HEK293 (cell line): ENCODE results near the gene GYS2.
"Not testable (repeated sequence)": the region's sequence is repeated elsewhere in the genome, so short reads cannot be mapped to it uniquely, and the experiment has no call there.

Source experiments
- CTCF ChIA-PET: fragments of 350-600 bp; formaldehyde crosslinking; extraction: SDS; loops from one replicate; lab custom pipeline; 2021; ENCODE audit warnings: antibody characterized with exemption; lab: Yijun Ruan, JAX
- POLR2A ChIA-PET: fragments of 300-600 bp; formaldehyde crosslinking; extraction: SDS; loops from one replicate; lab custom pipeline; 2020; ENCODE audit warnings: antibody characterized with exemption, inconsistent platforms; lab: Yijun Ruan, JAX
- H3K27ac ChIP-seq: fragments of 200-500 bp; sonication (Bioruptor generic); 2 replicates; pipeline ENCODE4 v1.5.1; 2014; ENCODE audit warnings: low read depth, low read length, control low read depth, inconsistent platforms; ENCODE audit errors: extremely low read depth
- H3K36me3 ChIP-seq, 2 experiments: fragments of 200-500 bp in 1 of 2; sonication (Bioruptor generic) in 1 of 2; 1 replicate in 1 of 2; 2 replicates in 1 of 2; pipeline ENCODE4 v1.5.1; 2014 to 2017; ENCODE audit warnings: inconsistent platforms in 2 of 2, low read length in 2 of 2; ENCODE audit not compliant: control insufficient read depth in 2 of 2, insufficient read depth in 1 of 2
- H3K4me1 ChIP-seq: fragments of 200-500 bp; sonication (Bioruptor generic); 2 replicates; pipeline ENCODE4 v1.5.1; 2014; ENCODE audit warnings: mild to moderate bottlenecking, low read length, inconsistent platforms; ENCODE audit not compliant: control insufficient read depth, insufficient read depth
- H3K4me3 ChIP-seq: 2 replicates; pipeline ENCODE4 v1.5.1; 2011; ENCODE audit warnings: low read depth, mild to moderate bottlenecking, control low read depth, low read length, moderate library complexity
- H3K9me3 ChIP-seq: fragments of 200-500 bp; sonication (Bioruptor generic); 2 replicates; pipeline ENCODE4 v1.5.1; 2014; ENCODE audit warnings: low read depth, low read length, inconsistent platforms; ENCODE audit not compliant: control insufficient read depth, insufficient read depth
- SP3 ChIP-seq: fragments of 450-650 bp; formaldehyde crosslinking; IDR thresholded peaks from 2 replicates; pipeline ENCODE4 v1.5.1; 2016; ENCODE audit warnings: missing biosample characterization, missing genetic modification characterization
- TRIM28 ChIP-seq: IDR thresholded peaks from 2 replicates; pipeline ENCODE4 v1.6.1; 2011; ENCODE audit warnings: low read length, control low read depth, borderline replicate concordance
- YY1 ChIP-seq: fragments of 450-650 bp; formaldehyde crosslinking; IDR thresholded peaks from 2 replicates; pipeline ENCODE4 v1.5.1; 2018; ENCODE audit warnings: missing biosample characterization, missing genetic modification characterization
- ZBTB1 ChIP-seq: fragments of 450-650 bp; formaldehyde crosslinking; IDR thresholded peaks from 2 replicates; pipeline ENCODE4 v1.5.1; 2016; ENCODE audit warnings: missing biosample characterization, missing genetic modification characterization
- ZNF146 ChIP-seq: fragments of 450-650 bp; formaldehyde crosslinking; IDR thresholded peaks from 2 replicates; pipeline ENCODE4 v1.5.1; 2016; ENCODE audit warnings: missing biosample characterization, missing genetic modification characterization
- ZNF211 ChIP-seq: fragments of 450-650 bp; formaldehyde crosslinking; IDR thresholded peaks from 2 replicates; pipeline ENCODE4 v1.5.1; 2016; ENCODE audit warnings: low read depth, missing biosample characterization, missing genetic modification characterization
- ZNF248 ChIP-seq: fragments of 450-650 bp; formaldehyde crosslinking; IDR thresholded peaks from 2 replicates; pipeline ENCODE4 v1.5.1; 2017; ENCODE audit warnings: missing biosample characterization, missing genetic modification characterization
- ZNF548 ChIP-seq: fragments of 450-650 bp; formaldehyde crosslinking; IDR thresholded peaks from 2 replicates; pipeline ENCODE4 v1.5.1; 2016; ENCODE audit warnings: missing biosample characterization, missing genetic modification characterization
- ZNF747 ChIP-seq: fragments of 450-650 bp; formaldehyde crosslinking; IDR thresholded peaks from 2 replicates; pipeline ENCODE4 v1.5.1; 2016; ENCODE audit warnings: missing biosample characterization, missing genetic modification characterization
- ZNF768 ChIP-seq: fragments of 450-650 bp; formaldehyde crosslinking; IDR thresholded peaks from 2 replicates; pipeline ENCODE4 v1.5.1; 2018; ENCODE audit warnings: missing biosample characterization, mild to moderate bottlenecking, missing genetic modification characterization
- ZNF777 ChIP-seq: fragments of 450-650 bp; formaldehyde crosslinking; IDR thresholded peaks from 2 replicates; pipeline ENCODE4 v1.5.1; 2017; ENCODE audit warnings: missing biosample characterization, missing genetic modification characterization, borderline replicate concordance
- ZSCAN23 ChIP-seq: fragments of 450-650 bp; formaldehyde crosslinking; IDR thresholded peaks from 2 replicates; pipeline ENCODE4 v1.5.1; 2016; ENCODE audit warnings: missing biosample characterization, missing genetic modification characterization
- TF ChIP-seq, protein P1 (sequence below): fragments of 450-650 bp; formaldehyde crosslinking; IDR thresholded peaks from 2 replicates; pipeline ENCODE4 v1.5.1; 2016; ENCODE audit warnings: missing biosample characterization, missing genetic modification characterization, borderline replicate concordance
- TF ChIP-seq, protein P2 (sequence below): fragments of 450-650 bp; formaldehyde crosslinking; IDR thresholded peaks from 2 replicates; pipeline ENCODE4 v1.5.1; 2016; ENCODE audit warnings: missing biosample characterization, missing genetic modification characterization
- TF ChIP-seq, protein P3 (sequence below): fragments of 450-650 bp; formaldehyde crosslinking; conservative IDR thresholded peaks from 2 replicates; pipeline ENCODE4 v1.5.1; 2016; ENCODE audit warnings: low read depth, missing biosample characterization, missing genetic modification characterization
- TF ChIP-seq, protein P4 (sequence below): fragments of 450-650 bp; formaldehyde crosslinking; optimal IDR thresholded peaks from 2 replicates; pipeline ENCODE3; 2016; ENCODE audit warnings: missing biosample characterization, mild to moderate bottlenecking, missing genetic modification characterization
- TF ChIP-seq, protein P5 (sequence below): fragments of 450-650 bp; formaldehyde crosslinking; IDR thresholded peaks from 2 replicates; pipeline ENCODE4 v1.5.1; 2016; ENCODE audit warnings: missing biosample characterization, missing genetic modification characterization

GYS2 gene

DNA sequence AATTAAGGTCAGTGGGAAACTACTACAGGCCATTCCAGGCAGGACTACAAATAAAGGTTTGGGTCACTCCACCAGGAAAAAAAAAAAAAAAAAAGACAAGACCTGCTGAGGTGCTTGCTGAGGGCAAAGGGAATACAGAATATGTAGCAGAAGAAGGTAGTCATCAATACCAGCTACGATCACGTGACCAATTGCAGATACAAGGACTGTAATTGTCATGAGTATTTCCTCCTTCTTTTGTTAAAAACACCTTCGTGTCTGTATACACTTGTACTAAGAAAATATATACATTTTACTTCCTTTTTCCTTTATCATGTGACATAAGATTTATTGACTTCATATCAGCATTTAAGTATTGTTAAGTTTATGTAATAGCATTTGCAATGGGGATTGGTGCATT lies 19.2 kb downstream of the GYS2 start:
- H3K27ac ChIP-seq: no peak overlapping the region

DNA sequence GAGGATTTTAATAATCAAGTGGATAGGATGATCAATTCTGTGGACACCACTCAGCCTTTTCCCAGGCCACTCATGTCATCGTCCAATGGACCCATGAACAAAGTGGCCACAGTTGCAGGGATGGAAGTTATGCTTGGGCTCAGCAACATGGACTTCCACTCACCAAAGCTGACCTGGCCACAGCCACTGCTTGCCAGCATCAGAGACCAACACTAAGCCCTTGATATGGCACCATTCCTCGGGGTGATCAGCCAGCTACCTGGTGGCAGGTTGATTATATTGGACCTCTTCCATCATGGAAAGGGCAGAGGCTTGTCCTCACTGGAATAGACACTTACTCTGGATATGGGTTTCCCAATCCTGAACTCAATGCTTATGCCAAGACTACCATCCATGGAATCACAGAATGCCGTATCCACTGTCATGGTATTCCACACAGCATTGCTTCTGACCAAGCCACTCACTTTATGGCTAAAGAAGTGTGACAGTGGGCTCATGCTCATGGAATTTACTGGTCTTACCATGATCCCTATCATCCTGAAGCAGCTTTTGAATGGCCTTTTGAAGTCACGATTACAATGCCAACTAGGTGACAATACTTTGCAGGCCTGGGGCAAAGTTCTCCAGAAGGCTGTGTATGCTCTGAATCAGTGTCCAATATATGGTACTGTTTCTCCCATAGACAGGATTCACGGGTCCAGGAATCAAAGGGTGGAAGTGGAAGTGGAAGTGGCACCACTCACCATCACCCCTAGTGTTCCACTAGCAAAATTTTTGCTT lies 20.1 kb downstream of the GYS2 start:
- CTCF ChIA-PET, H3K36me3 ChIP-seq, H3K27ac ChIP-seq, H3K9me3 ChIP-seq, H3K4me3 ChIP-seq, H3K4me1 ChIP-seq, POLR2A ChIA-PET: not testable (repeated sequence)

More for the DNA sequence above, 19.2 kb downstream of the GYS2 start:
- TF ChIP-seq, protein P1, sequence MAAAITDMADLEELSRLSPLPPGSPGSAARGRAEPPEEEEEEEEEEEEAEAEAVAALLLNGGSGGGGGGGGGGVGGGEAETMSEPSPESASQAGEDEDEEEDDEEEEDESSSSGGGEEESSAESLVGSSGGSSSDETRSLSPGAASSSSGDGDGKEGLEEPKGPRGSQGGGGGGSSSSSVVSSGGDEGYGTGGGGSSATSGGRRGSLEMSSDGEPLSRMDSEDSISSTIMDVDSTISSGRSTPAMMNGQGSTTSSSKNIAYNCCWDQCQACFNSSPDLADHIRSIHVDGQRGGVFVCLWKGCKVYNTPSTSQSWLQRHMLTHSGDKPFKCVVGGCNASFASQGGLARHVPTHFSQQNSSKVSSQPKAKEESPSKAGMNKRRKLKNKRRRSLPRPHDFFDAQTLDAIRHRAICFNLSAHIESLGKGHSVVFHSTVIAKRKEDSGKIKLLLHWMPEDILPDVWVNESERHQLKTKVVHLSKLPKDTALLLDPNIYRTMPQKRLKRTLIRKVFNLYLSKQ (tag by site-specific recombination): no peak
- TF ChIP-seq, protein P2, sequence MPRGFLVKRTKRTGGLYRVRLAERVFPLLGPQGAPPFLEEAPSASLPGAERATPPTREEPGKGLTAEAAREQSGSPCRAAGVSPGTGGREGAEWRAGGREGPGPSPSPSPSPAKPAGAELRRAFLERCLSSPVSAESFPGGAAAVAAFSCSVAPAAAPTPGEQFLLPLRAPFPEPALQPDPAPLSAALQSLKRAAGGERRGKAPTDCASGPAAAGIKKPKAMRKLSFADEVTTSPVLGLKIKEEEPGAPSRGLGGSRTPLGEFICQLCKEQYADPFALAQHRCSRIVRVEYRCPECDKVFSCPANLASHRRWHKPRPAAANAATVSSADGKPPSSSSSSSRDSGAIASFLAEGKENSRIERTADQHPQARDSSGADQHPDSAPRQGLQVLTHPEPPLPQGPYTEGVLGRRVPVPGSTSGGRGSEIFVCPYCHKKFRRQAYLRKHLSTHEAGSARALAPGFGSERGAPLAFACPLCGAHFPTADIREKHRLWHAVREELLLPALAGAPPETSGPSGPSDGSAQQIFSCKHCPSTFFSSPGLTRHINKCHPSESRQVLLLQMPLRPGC (tag by site-specific recombination): no peak
- TF ChIP-seq ZNF548 (tag by site-specific recombination) (no peak), ZNF211 (tag by site-specific recombination) (no peak), TRIM28 (no peak), ZNF146 (tag by site-specific recombination) (no peak), SP3 (no peak), ZNF747 (tag by site-specific recombination) (no peak), YY1 (tag by site-specific recombination) (no peak), ZSCAN23 (tag by site-specific recombination) (no peak), ZNF248 (tag by site-specific recombination) (no peak), ZNF768 (tag by site-specific recombination) (no peak), ZNF777 (tag by site-specific recombination) (no peak), ZBTB1 (tag by site-specific recombination) (no peak)
- TF ChIP-seq, protein P3, sequence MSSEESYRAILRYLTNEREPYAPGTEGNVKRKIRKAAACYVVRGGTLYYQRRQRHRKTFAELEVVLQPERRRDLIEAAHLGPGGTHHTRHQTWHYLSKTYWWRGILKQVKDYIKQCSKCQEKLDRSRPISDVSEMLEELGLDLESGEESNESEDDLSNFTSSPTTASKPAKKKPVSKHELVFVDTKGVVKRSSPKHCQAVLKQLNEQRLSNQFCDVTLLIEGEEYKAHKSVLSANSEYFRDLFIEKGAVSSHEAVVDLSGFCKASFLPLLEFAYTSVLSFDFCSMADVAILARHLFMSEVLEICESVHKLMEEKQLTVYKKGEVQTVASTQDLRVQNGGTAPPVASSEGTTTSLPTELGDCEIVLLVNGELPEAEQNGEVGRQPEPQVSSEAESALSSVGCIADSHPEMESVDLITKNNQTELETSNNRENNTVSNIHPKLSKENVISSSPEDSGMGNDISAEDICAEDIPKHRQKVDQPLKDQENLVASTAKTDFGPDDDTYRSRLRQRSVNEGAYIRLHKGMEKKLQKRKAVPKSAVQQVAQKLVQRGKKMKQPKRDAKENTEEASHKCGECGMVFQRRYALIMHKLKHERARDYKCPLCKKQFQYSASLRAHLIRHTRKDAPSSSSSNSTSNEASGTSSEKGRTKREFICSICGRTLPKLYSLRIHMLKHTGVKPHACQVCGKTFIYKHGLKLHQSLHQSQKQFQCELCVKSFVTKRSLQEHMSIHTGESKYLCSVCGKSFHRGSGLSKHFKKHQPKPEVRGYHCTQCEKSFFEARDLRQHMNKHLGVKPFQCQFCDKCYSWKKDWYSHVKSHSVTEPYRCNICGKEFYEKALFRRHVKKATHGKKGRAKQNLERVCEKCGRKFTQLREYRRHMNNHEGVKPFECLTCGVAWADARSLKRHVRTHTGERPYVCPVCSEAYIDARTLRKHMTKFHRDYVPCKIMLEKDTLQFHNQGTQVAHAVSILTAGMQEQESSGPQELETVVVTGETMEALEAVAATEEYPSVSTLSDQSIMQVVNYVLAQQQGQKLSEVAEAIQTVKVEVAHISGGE (tag by site-specific recombination): no peak
- TF ChIP-seq, protein P4, sequence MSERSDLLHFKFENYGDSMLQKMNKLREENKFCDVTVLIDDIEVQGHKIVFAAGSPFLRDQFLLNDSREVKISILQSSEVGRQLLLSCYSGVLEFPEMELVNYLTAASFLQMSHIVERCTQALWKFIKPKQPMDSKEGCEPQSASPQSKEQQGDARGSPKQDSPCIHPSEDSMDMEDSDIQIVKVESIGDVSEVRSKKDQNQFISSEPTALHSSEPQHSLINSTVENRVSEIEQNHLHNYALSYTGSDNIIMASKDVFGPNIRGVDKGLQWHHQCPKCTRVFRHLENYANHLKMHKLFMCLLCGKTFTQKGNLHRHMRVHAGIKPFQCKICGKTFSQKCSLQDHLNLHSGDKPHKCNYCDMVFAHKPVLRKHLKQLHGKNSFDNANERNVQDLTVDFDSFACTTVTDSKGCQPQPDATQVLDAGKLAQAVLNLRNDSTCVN: no peak
- TF ChIP-seq, protein P5, sequence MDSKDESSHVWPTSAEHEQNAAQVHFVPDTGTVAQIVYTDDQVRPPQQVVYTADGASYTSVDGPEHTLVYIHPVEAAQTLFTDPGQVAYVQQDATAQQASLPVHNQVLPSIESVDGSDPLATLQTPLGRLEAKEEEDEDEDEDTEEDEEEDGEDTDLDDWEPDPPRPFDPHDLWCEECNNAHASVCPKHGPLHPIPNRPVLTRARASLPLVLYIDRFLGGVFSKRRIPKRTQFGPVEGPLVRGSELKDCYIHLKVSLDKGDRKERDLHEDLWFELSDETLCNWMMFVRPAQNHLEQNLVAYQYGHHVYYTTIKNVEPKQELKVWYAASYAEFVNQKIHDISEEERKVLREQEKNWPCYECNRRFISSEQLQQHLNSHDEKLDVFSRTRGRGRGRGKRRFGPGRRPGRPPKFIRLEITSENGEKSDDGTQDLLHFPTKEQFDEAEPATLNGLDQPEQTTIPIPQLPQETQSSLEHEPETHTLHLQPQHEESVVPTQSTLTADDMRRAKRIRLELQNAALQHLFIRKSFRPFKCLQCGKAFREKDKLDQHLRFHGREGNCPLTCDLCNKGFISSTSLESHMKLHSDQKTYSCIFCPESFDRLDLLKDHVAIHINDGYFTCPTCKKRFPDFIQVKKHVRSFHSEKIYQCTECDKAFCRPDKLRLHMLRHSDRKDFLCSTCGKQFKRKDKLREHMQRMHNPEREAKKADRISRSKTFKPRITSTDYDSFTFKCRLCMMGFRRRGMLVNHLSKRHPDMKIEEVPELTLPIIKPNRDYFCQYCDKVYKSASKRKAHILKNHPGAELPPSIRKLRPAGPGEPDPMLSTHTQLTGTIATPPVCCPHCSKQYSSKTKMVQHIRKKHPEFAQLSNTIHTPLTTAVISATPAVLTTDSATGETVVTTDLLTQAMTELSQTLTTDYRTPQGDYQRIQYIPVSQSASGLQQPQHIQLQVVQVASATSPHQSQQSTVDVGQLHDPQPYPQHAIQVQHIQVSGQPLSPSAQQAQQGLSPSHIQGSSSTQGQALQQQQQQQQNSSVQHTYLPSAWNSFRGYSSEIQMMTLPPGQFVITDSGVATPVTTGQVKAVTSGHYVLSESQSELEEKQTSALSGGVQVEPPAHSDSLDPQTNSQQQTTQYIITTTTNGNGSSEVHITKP (tag by site-specific recombination): no peak
- no peak overlapping the region for H3K4me3 ChIP-seq
- no peaks in the 10 kb centered on the region for H3K4me1 ChIP-seq
- ChIA-PET POLR2A (no interaction called here), CTCF (no interaction called here)
- no peaks in the 10 kb centered on the region for H3K9me3 ChIP-seq
- H3K36me3 ChIP-seq: no peaks in the 10 kb centered on the region
